Urinary bladder (tissue), 4 donors: Measurements from ENCODE around the gene BCL2L13. TPM values are rescaled to one million over a fixed set of nuclear protein-coding genes. Genes with fewer than 3 reads are reported as not detected.
A peak's percentile ranks its signal among the peaks of the same experiment; 100 is the strongest.

Experiments
- DNase-seq: peaks from one replicate; pipeline ENCODE4 v3.0.0-alpha.2; 2015; ENCODE audit errors: extremely low spot score
- H3K27ac ChIP-seq: one replicate; pipeline ENCODE4 v1.5.1; 2013; ENCODE audit warnings: low read depth, mild to moderate bottlenecking, moderate library complexity
- H3K36me3 ChIP-seq: one replicate; pipeline ENCODE4 v1.6.1; 2013; ENCODE audit warnings: mild to moderate bottlenecking, moderate library complexity; ENCODE audit not compliant: insufficient read depth
- H3K4me1 ChIP-seq: one replicate; pipeline ENCODE4 v1.6.1; 2013; ENCODE audit warnings: mild to moderate bottlenecking, moderate library complexity; ENCODE audit not compliant: insufficient read depth
- H3K4me3 ChIP-seq: one replicate; pipeline ENCODE4 v1.5.1; 2013; ENCODE audit warnings: low read depth, low read length
- WGBS: extraction: QIAGEN DNeasy Blood & Tissue Kit; methylation state at CpG from one replicate; pipeline ENCODE4 v1.1.7; 2013; 5-methylcytosine and 5-hydroxymethylcytosine counted together
- polyA plus RNA-seq: library from polyadenylated mRNA; stranded (reverse); fragments of 200-250 nt; gene quantifications from one replicate; pipeline ENCODE4 v1.2.3, GENCODE V29; 2013
- total RNA-seq: library from RNA; depleted of rRNA; stranded (reverse); fragments of >200 nt; gene quantifications from one replicate; pipeline ENCODE4 v1.2.3, GENCODE V29; 2014
- donor health status: healthy with polysubstance abuse.
- donor health status: healthy.

BCL2L13 gene
- total and polyA plus RNA-seq, 2 donors: 35.0 to 40.1 TPM

- no peak for DNase-seq
- 3% methylated on average over 46 of the region's 47 CpGs for WGBS
These were observed 135.1 kb downstream of the BCL2L13 start for GRCh38 chr22:17773606-17774205.

DNA sequence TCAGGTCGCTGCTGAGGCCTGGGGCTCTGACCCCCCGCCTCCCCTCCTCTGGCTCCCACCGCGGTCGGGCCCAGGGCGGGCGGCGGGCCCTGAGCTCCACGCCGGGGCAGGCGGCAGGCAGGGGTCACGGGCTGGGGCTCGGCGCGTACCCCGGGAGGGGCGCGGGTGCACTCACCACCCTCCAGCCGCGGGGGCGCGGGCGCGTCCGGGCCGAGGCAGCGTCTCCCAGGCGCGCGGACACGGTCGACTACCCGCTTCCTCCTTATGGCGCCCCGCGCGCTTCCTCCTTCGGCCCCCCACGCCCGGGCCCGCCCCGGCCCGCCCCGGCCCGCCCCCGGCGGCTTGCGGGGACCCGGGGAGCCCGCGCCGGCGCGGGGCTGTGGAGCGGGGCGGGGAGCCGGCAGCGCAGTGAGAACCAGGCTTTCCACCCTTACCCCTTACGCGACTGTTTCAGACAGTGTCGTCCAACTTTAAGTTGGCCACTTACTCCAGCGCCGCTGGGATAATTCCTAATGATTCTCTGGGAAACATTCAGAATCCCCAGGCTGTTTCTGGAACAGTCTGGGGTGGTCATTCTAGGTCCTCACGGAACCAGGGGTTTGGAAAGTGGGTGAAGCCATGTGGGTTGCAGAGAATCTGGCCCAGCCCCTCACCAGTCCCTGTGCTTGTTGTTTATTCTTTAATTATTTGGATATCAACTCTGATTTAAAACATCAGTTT is 135.8 kb downstream of the BCL2L13 start, which contains the start of gene BID:
Gene BID (minus strand): TSS at position 264 of the 720 bp plus-strand sequence. CDS start 24,353 bp downstream, outside the sequence.
- no peak for DNase-seq
- no peak within 1 kb of the TSS for H3K27ac ChIP-seq
- H3K4me1 ChIP-seq: no peaks in the 10 kb centered on the region
- WGBS: under 1% methylated on average over 64 of the region's 64 CpGs
- peak within 1 kb of the TSS; percentile 89 for H3K4me3 ChIP-seq
- H3K36me3 ChIP-seq: no peaks in the 10 kb centered on the region

More at GRCh38 chr22:17773606-17774205, 135.1 kb downstream of the BCL2L13 start:
- Histone ChIP-seq H3K4me1 (no peaks in the 10 kb centered on the region), H3K4me3 (peak overlapping the region; percentile 89), H3K27ac (no peak overlapping the region), H3K36me3 (no peaks in the 10 kb centered on the region)

GRCh38 chr22:17774926-17775685 is 136.5 kb downstream of the BCL2L13 start:
- Histone ChIP-seq H3K27ac (no peak overlapping the region), H3K4me3 (no peak overlapping the region), H3K36me3 (no peaks in the 10 kb centered on the region), H3K4me1 (no peaks in the 10 kb centered on the region)
- WGBS: 79% methylated on average over 27 of the region's 27 CpGs
- DNase-seq: no peak

GRCh38 chr22:17775781-17776465 is 137.4 kb downstream of the BCL2L13 start:
- Histone ChIP-seq H3K36me3 (no peaks in the 10 kb centered on the region), H3K27ac (no peak overlapping the region), H3K4me1 (no peaks in the 10 kb centered on the region), H3K4me3 (no peak overlapping the region)
- WGBS: 88% methylated on average over 10 of the region's 10 CpGs
- DNase-seq: no peak

GRCh38 chr22:17777005-17777716 is 138.6 kb downstream of the BCL2L13 start:
- peak overlapping the region; percentile 24 for H3K27ac ChIP-seq
- no peaks in the 10 kb centered on the region for H3K4me1 ChIP-seq
- no peak for DNase-seq
- no peak overlapping the region for H3K4me3 ChIP-seq
- no peaks in the 10 kb centered on the region for H3K36me3 ChIP-seq
- 77% methylated on average over 27 of the region's 27 CpGs for WGBS

DNA sequence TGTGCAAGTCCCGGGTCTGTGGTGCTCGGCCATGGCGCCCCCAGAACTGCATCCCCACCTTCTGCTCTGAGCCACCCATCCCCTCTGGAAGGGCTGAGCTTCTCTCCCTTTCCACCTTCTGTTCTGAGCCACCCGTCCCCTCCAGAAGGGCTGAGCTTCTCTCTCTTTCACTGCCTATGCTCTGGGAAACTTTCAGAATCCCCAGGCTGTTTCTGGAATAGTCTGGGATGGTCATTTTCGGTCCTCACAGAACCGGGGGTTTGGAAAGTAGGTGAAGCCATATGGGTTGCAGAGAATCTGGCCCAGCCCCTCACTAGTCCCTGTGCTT is 139.1 kb downstream of the BCL2L13 start:
- DNase-seq: no peak
- H3K36me3 ChIP-seq: no peaks in the 10 kb centered on the region
- no peak overlapping the region for H3K4me3 ChIP-seq
- H3K27ac ChIP-seq: no peak overlapping the region
- H3K4me1 ChIP-seq: no peaks in the 10 kb centered on the region
- 77% methylated on average over 6 of the region's 6 CpGs for WGBS

- no peaks in the 10 kb centered on the region for H3K36me3 ChIP-seq
- no peak overlapping the region for H3K4me3 ChIP-seq
- DNase-seq: no peak
- H3K4me1 ChIP-seq: no peaks in the 10 kb centered on the region
- 95% methylated on average over 23 of the region's 23 CpGs for WGBS
- H3K27ac ChIP-seq: no peak overlapping the region
These were observed 139.9 kb downstream of the BCL2L13 start for GRCh38 chr22:17778412-17778976.

DNA sequence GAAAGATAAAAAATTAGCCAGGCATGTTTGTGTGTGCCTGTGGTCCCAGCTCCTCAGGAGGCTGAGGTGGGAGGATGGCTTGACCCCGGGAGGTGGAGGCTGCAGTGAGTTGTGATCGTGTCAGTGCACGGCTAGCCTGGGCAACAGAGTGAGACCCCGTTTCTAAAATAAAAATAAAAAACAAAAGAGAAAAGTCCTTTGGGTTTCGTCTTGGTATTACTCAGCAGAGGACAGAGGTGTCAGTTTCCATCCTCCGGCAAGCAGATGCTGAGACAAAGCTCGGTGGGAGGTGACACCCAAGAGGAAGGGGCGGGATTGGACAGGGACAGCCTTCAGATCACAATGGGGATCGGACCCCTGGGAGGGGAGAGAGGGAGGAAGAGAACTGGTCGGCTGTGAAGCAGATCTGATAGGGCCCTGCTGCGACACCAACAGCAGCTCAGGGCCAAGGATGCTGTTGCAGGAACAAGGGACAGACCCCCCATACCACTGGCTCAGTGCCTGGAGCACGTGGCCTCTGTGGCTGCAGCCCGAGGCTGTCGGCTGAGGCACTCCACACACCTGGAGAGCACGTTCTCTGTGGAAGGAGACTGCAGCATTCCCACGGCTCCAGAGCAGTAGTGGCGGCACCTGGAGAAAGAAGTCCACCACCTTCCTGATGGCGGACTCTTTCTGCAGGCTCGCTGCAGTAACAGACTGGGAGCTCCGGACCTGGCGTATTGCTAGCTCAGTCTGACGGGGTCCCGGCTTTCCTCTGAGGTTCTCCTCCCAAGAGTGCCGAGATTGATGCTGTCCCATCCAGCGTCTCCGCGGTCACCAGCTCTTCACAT is 140.9 kb downstream of the BCL2L13 start:
- no peaks in the 10 kb centered on the region for H3K36me3 ChIP-seq
- H3K4me3 ChIP-seq: no peak overlapping the region
- WGBS: 83% methylated on average over 27 of the region's 27 CpGs
- no peak overlapping the region for H3K27ac ChIP-seq
- DNase-seq: no peak
- H3K4me1 ChIP-seq: no peaks in the 10 kb centered on the region

GRCh38 chr22:17780116-17780740 is 141.7 kb downstream of the BCL2L13 start:
- Histone ChIP-seq H3K36me3 (no peaks in the 10 kb centered on the region), H3K4me1 (no peaks in the 10 kb centered on the region), H3K27ac (no peak overlapping the region), H3K4me3 (no peak overlapping the region)
- no peak for DNase-seq
- WGBS: 80% methylated on average over 19 of the region's 19 CpGs
